HepG2 (cell line): ENCODE results near the gene LZTR1. TPM values are rescaled to one million over a fixed set of nuclear protein-coding genes. Genes with fewer than 3 reads are reported as not detected.

Experiments used
- ELF3 ChIP-seq: IDR thresholded peaks from 2 replicates; pipeline ENCODE4 v1.6.1; 2016; ENCODE audit warnings: missing genetic modification reagents, missing compliant biosample characterization
- ESRRA ChIP-seq: sonication (generic); formaldehyde crosslinking; IDR thresholded peaks from 2 replicates; pipeline ENCODE4 v1.5.1; 2020; ENCODE audit warnings: mild to moderate bottlenecking, low read depth, missing genetic modification reagents
- HHEX ChIP-seq: IDR thresholded peaks from 2 replicates; pipeline ENCODE4 v1.6.1; 2016; ENCODE audit warnings: control low read depth
- HNF4A ChIP-seq: sonication (generic); formaldehyde crosslinking; IDR thresholded peaks from 2 replicates; pipeline ENCODE4 v1.4.0; 2020; ENCODE audit warnings: missing genetic modification reagents
- HOXA7 ChIP-seq: sonication (generic); formaldehyde crosslinking; IDR thresholded peaks from 2 replicates; pipeline ENCODE4 v1.8.1; 2022; ENCODE audit warnings: mild to moderate bottlenecking, missing genetic modification reagents, moderate library complexity
- NFYC ChIP-seq: IDR thresholded peaks from 2 replicates; pipeline ENCODE4 v1.6.1; 2016; ENCODE audit warnings: missing genetic modification reagents, missing compliant biosample characterization
- POLR2G ChIP-seq: fragments of 200-400 bp; formaldehyde crosslinking; IDR thresholded peaks from 2 replicates; pipeline ENCODE4 v1.6.1; 2018; ENCODE audit warnings: mild to moderate bottlenecking, low read depth, low read length, moderate library complexity
- ZNF124 ChIP-seq: sonication (generic); formaldehyde crosslinking; IDR thresholded peaks from 2 replicates; pipeline ENCODE4 v1.4.0; 2020; ENCODE audit warnings: missing genetic modification reagents
- ZNF367 ChIP-seq: sonication (generic); formaldehyde crosslinking; IDR thresholded peaks from 2 replicates; pipeline ENCODE4 v1.4.0; 2020; ENCODE audit warnings: missing genetic modification reagents, borderline replicate concordance
- ZNF773 ChIP-seq: sonication (generic); formaldehyde crosslinking; IDR thresholded peaks from 2 replicates; pipeline ENCODE4 v1.4.0; 2020; ENCODE audit warnings: missing genetic modification reagents, borderline replicate concordance
- polyA plus RNA-seq, 8 experiments: library from polyadenylated mRNA; depleted of rRNA in 3 of 8; stranded (reverse) in 7 of 8; unstranded in 1 of 8; fragments of >200 nt; fragmentation: Illumina TruSeq in 4 of 8; extraction: Trizol in 4 of 8; gene quantifications; 2 replicates each; pipeline versions ENCODE4 v1.2.1 to v1.2.3, GENCODE V29; 2011 to 2016; ENCODE audit warnings: low read depth in 4 of 8, missing spikeins in 1 of 8, mixed read lengths in 1 of 8; ENCODE audit not compliant: insufficient read depth in 1 of 8
- total RNA-seq, 5 experiments: library from RNA; depleted of rRNA; stranded (reverse); fragments of >200 nt; fragmentation: Illumina TruSeq; extraction: Trizol; gene quantifications; 2 replicates each; pipeline ENCODE4 v1.2.3, GENCODE V29; 2016; ENCODE audit warnings: low read depth in 1 of 5
- TF ChIP-seq, protein P1 (sequence below): sonication (generic); formaldehyde crosslinking; IDR thresholded peaks from 2 replicates; pipeline ENCODE4 v1.5.0; 2020; ENCODE audit warnings: mild to moderate bottlenecking, missing genetic modification reagents, borderline replicate concordance
- TF ChIP-seq, protein P2 (sequence below): sonication (generic); formaldehyde crosslinking; IDR thresholded peaks from 2 replicates; pipeline ENCODE4 v1.8.0; 2022; ENCODE audit warnings: missing genetic modification reagents, low read depth, mild to moderate bottlenecking, borderline replicate concordance
- TF ChIP-seq, protein P3 (sequence below): sonication (generic); formaldehyde crosslinking; IDR thresholded peaks from 2 replicates; pipeline ENCODE4 v1.4.0; 2020; ENCODE audit warnings: missing genetic modification reagents, mild to moderate bottlenecking, borderline replicate concordance
- TF ChIP-seq, protein P4 (sequence below): sonication (generic); formaldehyde crosslinking; IDR thresholded peaks from 2 replicates; pipeline ENCODE4 v1.8.0; 2022; ENCODE audit warnings: missing genetic modification reagents, mild to moderate bottlenecking, borderline replicate concordance
- TF ChIP-seq, protein P5 (sequence below), 2 experiments: sonication (generic) in 1 of 2; formaldehyde crosslinking in 1 of 2; IDR thresholded peaks; 2 replicates each; pipeline versions ENCODE4 v1.6.1 to v1.9.0; 2014 to 2022; ENCODE audit warnings: antibody characterized with exemption in 1 of 2, borderline replicate concordance in 1 of 2, inconsistent platforms in 1 of 2, low read depth in 1 of 2, missing genetic modification reagents in 1 of 2

The LZTR1 gene
- total and polyA plus RNA-seq, 2 of the 13 experiments (the other 11 are each of a cell fraction or from before 2014, with no cell fraction given) = 21.8 to 22.4 TPM

DNA sequence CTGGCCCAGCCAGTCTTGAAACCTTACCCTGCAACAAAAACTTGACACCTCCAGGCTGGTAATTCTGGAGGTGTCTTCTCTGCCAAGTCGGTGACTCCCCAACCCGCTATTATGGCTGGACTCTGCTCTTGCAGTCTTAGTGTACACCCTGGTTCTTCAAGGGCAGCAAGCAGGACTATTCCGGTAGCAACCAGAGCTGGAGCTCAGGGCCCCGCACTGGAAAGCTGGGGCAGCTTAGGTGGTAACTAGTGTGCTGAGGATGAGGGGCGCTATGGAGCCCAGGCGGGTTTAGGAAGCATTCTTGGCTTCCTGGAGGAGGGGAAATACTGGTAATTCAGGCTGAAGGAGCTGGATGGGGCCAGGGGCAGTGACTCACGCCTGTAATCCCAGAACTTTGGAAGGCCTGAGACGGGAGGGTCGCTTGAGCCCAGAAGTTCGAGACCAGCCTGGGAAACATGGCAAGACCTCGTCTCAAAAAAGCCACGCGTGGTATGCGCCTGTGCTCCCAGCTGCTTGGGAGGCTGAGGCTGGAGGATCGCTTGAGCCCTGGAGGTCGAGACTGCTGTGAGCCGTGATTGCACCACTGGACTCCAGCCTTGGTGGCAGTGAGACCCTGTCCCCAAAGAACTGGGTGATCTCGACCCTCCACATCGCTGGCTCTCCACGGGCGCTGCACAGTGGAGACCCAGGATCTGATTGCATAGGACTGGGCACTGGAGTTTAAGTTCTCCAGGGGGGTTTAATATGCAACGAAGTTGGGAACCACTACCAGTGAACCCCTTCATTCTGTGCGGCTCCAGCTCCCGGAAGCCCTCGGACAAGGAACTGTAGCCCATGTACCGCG lies 25.6 kb upstream of the LZTR1 start (continued):
- TF ChIP-seq ZNF124 (CRISPR knock-in tag) (0 out of 2 replicates have a peak, but pooled peaks have one; percentile 20), HHEX (no peak), ELF3 (CRISPR knock-in tag) (peak; percentile 20; the same call in 1 of the 2 replicates), HOXA7 (no peak), ZNF367 (CRISPR knock-in tag) (no peak), ESRRA (CRISPR knock-in tag) (no peak), NFYC (CRISPR knock-in tag) (no peak), ZNF773 (CRISPR knock-in tag) (no peak), HNF4A (CRISPR knock-in tag) (peak; percentile 34; the same call in 1 of the 2 replicates), POLR2G (peak; percentile 24)
- TF ChIP-seq, protein P1, sequence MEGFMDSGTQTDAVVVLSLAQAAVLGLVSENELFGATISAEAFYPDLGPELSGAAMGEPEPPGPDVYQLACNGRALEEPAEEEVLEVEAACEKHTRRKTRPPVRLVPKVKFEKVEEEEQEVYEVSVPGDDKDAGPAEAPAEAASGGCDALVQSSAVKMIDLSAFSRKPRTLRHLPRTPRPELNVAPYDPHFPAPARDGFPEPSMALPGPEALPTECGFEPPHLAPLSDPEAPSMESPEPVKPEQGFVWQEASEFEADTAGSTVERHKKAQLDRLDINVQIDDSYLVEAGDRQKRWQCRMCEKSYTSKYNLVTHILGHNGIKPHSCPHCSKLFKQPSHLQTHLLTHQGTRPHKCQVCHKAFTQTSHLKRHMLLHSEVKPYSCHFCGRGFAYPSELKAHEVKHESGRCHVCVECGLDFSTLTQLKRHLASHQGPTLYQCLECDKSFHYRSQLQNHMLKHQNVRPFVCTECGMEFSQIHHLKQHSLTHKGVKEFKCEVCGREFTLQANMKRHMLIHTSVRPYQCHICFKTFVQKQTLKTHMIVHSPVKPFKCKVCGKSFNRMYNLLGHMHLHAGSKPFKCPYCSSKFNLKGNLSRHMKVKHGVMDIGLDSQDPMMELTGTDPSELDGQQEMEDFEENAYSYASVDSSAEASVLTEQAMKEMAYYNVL (CRISPR knock-in tag) = no peak
- TF ChIP-seq, protein P2, sequence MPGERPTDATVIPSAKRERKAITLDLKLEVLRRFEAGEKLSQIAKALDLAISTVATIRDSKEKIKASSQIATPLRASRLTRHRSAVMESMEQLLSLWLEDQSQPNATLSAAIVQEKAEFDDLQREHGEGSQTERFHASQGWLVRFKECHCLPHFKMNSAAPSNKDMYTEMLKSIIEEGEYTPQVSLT (CRISPR knock-in tag) = no peak
- TF ChIP-seq, protein P3, sequence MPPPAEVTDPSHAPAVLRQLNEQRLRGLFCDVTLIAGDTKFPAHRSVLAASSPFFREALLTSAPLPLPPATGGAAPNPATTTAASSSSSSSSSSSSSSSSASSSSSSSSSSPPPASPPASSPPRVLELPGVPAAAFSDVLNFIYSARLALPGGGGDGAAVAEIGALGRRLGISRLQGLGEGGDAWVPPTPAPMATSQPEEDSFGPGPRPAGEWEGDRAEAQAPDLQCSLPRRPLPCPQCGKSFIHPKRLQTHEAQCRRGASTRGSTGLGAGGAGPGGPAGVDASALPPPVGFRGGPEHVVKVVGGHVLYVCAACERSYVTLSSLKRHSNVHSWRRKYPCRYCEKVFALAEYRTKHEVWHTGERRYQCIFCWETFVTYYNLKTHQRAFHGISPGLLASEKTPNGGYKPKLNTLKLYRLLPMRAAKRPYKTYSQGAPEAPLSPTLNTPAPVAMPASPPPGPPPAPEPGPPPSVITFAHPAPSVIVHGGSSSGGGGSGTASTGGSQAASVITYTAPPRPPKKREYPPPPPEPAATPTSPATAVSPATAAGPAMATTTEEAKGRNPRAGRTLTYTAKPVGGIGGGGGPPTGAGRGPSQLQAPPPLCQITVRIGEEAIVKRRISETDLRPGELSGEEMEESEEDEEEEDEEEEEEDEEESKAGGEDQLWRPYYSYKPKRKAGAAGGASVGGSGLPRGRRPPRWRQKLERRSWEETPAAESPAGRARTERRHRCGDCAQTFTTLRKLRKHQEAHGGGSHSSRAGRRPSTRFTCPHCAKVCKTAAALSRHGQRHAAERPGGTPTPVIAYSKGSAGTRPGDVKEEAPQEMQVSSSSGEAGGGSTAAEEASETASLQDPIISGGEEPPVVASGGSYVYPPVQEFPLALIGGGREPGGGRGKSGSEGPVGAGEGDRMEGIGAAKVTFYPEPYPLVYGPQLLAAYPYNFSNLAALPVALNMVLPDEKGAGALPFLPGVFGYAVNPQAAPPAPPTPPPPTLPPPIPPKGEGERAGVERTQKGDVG (CRISPR knock-in tag) = no peak
- TF ChIP-seq, protein P4, sequence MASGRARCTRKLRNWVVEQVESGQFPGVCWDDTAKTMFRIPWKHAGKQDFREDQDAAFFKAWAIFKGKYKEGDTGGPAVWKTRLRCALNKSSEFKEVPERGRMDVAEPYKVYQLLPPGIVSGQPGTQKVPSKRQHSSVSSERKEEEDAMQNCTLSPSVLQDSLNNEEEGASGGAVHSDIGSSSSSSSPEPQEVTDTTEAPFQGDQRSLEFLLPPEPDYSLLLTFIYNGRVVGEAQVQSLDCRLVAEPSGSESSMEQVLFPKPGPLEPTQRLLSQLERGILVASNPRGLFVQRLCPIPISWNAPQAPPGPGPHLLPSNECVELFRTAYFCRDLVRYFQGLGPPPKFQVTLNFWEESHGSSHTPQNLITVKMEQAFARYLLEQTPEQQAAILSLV = no peak
- TF ChIP-seq, protein P5, sequence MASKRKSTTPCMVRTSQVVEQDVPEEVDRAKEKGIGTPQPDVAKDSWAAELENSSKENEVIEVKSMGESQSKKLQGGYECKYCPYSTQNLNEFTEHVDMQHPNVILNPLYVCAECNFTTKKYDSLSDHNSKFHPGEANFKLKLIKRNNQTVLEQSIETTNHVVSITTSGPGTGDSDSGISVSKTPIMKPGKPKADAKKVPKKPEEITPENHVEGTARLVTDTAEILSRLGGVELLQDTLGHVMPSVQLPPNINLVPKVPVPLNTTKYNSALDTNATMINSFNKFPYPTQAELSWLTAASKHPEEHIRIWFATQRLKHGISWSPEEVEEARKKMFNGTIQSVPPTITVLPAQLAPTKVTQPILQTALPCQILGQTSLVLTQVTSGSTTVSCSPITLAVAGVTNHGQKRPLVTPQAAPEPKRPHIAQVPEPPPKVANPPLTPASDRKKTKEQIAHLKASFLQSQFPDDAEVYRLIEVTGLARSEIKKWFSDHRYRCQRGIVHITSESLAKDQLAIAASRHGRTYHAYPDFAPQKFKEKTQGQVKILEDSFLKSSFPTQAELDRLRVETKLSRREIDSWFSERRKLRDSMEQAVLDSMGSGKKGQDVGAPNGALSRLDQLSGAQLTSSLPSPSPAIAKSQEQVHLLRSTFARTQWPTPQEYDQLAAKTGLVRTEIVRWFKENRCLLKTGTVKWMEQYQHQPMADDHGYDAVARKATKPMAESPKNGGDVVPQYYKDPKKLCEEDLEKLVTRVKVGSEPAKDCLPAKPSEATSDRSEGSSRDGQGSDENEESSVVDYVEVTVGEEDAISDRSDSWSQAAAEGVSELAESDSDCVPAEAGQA (IDR thresholded peaks at IDR 0.05; ENCODE audit: low read depth) = no peak
- TF ChIP-seq, protein P5 (CRISPR knock-in tag; IDR thresholded peaks at IDR 0.05; ENCODE audit: borderline replicate concordance) = no peak
